Mucosa of stomach (tissue), 1 donor: ENCODE results near the gene ASCL3.
"Not testable (repeated sequence)": the region's sequence is repeated elsewhere in the genome, so short reads cannot be mapped to it uniquely, and the experiment has no call there.

Experiments used
- H3K27me3 ChIP-seq: one replicate; pipeline ENCODE4 v1.7.0; 2013; ENCODE audit warnings: mild to moderate bottlenecking, low read length; ENCODE audit not compliant: control insufficient read depth, insufficient read depth
- H3K36me3 ChIP-seq: one replicate; pipeline ENCODE4 v1.7.0; 2013; ENCODE audit warnings: low read length; ENCODE audit not compliant: control insufficient read depth, insufficient read depth
- H3K4me1 ChIP-seq: one replicate; pipeline ENCODE4 v1.7.0; 2013; ENCODE audit warnings: mild to moderate bottlenecking, low read length; ENCODE audit not compliant: control insufficient read depth, insufficient read depth
- H3K4me3 ChIP-seq: one replicate; pipeline ENCODE4 v1.7.0; 2013; ENCODE audit warnings: low read length
- H3K9ac ChIP-seq: one replicate; pipeline ENCODE4 v1.7.0; 2013; ENCODE audit warnings: mild to moderate bottlenecking, low read length, moderate library complexity
- H3K9me3 ChIP-seq: one replicate; pipeline ENCODE4 v1.7.0; 2013; ENCODE audit warnings: mild to moderate bottlenecking, low read length, moderate library complexity; ENCODE audit not compliant: control insufficient read depth
- donor health status: Pancreatic carcinoma.

ASCL3 gene

DNA sequence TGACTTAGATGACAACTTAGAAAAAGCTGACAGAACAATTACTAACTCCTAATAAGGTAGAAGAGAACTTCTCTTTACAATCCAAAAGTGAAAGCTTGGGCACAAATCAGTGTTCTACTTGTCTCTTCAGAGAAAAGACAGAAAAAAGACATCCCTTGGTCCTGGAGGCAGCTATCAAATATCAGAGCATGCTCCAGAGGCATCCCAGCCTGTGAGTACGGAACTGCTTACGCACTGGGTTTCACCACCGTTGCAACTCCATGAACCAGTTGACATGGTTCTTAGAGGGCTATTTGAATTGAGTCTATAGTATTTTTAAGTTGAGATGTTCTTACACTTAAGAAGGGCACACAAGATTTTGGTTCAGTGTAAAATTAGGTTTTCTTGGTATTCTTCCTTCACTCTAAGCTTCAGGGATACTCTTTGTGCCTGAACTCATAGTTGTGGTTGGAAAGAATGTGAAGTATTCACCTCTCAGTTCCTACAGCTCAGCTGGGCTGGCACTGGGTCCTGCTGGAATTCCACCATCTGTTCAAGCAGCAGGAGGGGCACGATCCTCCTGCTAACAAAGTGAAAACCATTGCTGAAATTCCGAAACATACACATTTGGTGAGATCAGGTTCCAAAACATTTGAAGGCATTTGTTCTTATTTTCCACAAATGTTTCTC lies 25.5 kb downstream of the ASCL3 start:
- peaks cover 9% of the 10 kb centered on the region for H3K4me1 ChIP-seq
- H3K27me3 ChIP-seq: no peaks in the 10 kb centered on the region
- no peak overlapping the region for H3K9ac ChIP-seq
- H3K4me3 ChIP-seq: no peak overlapping the region
- no peaks in the 10 kb centered on the region for H3K36me3 ChIP-seq
- H3K9me3 ChIP-seq: no peaks in the 10 kb centered on the region

DNA sequence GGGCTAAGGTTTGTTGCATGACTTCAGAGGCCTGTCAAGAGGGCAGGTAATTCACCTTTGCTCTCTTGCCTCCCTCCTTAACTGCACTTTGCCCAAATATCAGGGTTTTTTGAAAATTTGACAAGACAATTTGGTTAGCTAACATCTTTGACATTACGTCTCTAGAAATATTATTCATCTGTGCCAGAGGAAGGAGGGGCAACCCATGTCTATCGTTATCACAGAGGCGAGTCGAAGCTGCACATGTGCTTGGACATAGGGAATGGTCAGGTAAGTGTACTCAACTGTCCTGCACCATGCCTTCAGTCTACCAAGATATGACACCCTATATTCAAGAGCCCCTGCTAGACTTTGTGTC lies 28.2 kb downstream of the ASCL3 start:
- no peaks in the 10 kb centered on the region for H3K9me3 ChIP-seq
- H3K4me1 ChIP-seq: peaks cover 16% of the 10 kb centered on the region
- H3K4me3 ChIP-seq: no peak overlapping the region
- no peak overlapping the region for H3K9ac ChIP-seq
- no peaks in the 10 kb centered on the region for H3K36me3 ChIP-seq
- H3K27me3 ChIP-seq: no peaks in the 10 kb centered on the region

DNA sequence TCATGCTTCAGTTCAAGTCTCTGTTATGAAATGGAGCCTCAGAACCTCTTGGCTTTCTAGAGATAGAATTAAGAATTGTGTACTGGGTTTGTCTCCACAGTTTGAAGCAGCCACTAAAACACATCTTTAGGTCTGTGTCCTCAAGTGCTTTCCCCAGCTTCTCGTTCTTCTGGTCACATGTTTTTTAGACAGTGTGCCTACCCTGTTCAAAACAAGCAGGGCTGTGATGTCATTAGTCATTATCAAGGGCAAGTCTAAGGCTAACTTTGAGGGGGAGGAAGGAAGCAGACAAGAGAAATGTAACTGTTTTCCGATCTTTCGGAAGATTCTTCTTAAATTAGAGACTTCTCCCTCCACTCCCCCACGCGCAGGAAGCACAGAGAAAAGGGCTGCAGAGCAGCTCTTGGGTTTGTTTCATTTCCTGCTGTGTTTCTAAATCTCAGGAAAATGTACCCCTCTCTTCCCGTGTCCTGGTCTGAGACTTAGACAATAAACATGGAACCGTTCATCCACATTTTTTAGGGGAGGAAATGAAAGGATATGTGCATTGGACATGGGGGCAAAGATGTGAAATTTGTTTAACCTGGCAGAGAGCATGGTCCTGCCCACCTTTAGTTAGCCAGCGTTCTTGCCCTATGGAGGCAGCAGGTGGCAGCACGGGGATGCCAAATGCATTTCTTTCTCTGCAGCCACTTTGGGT lies 28.7 kb downstream of the ASCL3 start:
- Histone ChIP-seq H3K36me3 (no peaks in the 10 kb centered on the region), H3K27me3 (no peaks in the 10 kb centered on the region), H3K9ac (peak overlapping the region; percentile 1), H3K9me3 (no peaks in the 10 kb centered on the region), H3K4me3 (no peak overlapping the region), H3K4me1 (peaks cover 16% of the 10 kb centered on the region)

GRCh38 chr11:8911029-8911823 lies 31.6 kb downstream of the ASCL3 start, which contains the start of gene AKIP1:
AKIP1 (plus strand) TSS chr11:8911189; CDS start chr11:8911450, 261 bp downstream.
- Histone ChIP-seq H3K9me3 (no peaks in the 10 kb centered on the region), H3K4me3 (peak within 1 kb of the TSS; percentile 82), H3K4me1 (peaks cover 16% of the 10 kb centered on the region), H3K36me3 (no peaks in the 10 kb centered on the region), H3K27me3 (no peaks in the 10 kb centered on the region), H3K9ac (peak within 1 kb of the TSS; percentile 88)

- H3K9me3 ChIP-seq: no peaks in the 10 kb centered on the region
- no peaks in the 10 kb centered on the region for H3K27me3 ChIP-seq
- H3K36me3 ChIP-seq: no peaks in the 10 kb centered on the region
- H3K9ac ChIP-seq: peak overlapping the region; percentile 45
- peaks cover 16% of the 10 kb centered on the region for H3K4me1 ChIP-seq
- peak overlapping the region; percentile 17 for H3K4me3 ChIP-seq
These were observed 32.2 kb downstream of the ASCL3 start for GRCh38 chr11:8910649-8911026.

DNA sequence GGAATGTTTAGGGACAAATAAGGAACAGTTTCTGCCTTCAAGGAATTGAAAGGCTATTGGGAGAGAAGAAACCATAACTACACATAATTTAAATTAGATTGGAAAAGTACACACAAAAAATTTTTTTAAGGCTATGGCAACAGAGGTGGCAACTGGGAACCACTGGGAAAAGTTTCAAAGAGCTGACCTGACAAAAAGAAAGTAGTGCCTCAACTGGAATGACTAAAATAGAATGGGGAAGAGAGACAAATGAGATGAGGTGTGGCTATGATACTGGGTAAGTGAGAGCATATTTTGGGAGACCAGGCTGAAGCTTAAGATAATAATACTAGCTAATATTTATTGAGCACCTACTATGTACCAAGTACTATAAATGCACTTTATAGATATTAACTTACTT lies 34.7 kb downstream of the ASCL3 start:
- Histone ChIP-seq H3K27me3 (no peaks in the 10 kb centered on the region), H3K9ac (no peak overlapping the region), H3K4me1 (peaks cover 7% of the 10 kb centered on the region), H3K36me3 (no peaks in the 10 kb centered on the region), H3K9me3 (no peaks in the 10 kb centered on the region), H3K4me3 (no peak overlapping the region)

GRCh38 chr11:8907116-8907515 lies 35.7 kb downstream of the ASCL3 start:
- H3K9me3 ChIP-seq: no peaks in the 10 kb centered on the region
- H3K9ac ChIP-seq: no peak overlapping the region
- H3K36me3 ChIP-seq: no peaks in the 10 kb centered on the region

DNA sequence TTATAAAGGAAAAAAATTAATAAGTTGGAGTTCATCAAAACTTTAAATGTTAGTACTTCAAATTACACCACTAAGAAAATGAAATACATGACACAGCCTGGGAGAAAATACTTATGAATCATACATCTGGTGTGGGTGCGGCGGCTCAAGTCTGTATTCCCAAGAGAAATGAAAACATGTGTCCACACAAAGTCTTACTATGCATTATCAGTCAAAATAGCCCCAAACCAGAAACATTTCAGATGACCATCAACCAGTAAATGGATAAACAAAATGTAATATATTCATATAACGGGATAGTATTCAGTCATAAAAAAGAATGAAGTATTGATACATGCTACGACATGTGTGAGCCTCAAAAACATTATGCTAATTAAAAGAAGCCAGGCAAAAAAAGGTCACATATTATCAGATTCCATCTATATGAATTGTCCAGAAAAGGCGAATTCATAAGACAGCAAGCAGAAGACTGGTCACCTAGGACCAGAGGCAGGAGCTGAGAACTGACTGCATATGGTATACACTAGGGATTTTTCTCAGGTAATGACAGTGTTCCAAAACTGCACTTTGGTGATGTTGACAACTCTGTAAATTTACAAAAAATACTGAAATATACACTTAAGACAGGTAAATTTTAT lies 37.2 kb downstream of the ASCL3 start:
- peaks cover 7% of the 10 kb centered on the region for H3K4me1 ChIP-seq
- H3K9ac ChIP-seq: no peak overlapping the region
- H3K36me3 ChIP-seq: no peaks in the 10 kb centered on the region
- H3K9me3 ChIP-seq: no peaks in the 10 kb centered on the region
- H3K27me3 ChIP-seq: no peaks in the 10 kb centered on the region
- H3K4me3 ChIP-seq: no peak overlapping the region

More at GRCh38 chr11:8907116-8907515, 35.7 kb downstream of the ASCL3 start:
- H3K27me3 ChIP-seq: no peaks in the 10 kb centered on the region
- H3K4me3 ChIP-seq: no peak overlapping the region
- H3K4me1 ChIP-seq: peaks cover 7% of the 10 kb centered on the region

DNA sequence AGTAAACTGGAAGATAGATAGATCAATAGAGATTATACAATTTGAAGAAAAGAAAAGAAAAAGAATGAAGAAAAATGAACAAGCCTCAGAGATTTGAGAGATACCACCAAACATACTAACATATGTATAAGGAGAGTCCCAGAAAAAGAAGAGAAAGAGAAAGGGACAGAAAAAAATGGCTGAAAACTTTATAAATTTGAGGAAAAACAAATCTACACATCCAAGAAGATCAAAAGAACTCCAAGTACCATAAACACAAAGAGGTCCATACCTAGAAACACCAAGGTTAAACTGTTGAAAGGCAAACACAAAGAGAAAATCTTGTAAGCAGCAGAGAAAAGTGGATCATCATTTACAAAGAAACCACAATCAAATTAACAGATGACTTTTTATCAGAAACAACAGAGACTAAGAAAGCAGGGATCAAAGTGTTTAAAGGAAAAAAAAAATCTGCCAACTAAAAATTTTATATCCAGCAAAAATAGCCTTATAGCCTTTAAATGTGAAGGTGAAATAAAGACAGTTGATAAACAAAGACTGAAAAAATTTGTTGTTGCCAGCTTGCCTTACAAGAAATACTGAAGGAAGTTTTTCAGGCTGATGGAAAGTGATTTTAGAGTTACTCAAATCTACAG lies 43.6 kb downstream of the ASCL3 start:
- Histone ChIP-seq H3K27me3 (no peaks in the 10 kb centered on the region), H3K4me3 (no peak overlapping the region), H3K9ac (no peak overlapping the region), H3K9me3 (no peaks in the 10 kb centered on the region), H3K36me3 (no peaks in the 10 kb centered on the region), H3K4me1 (no peaks in the 10 kb centered on the region)

GRCh38 chr11:8891185-8891584 lies 51.6 kb downstream of the ASCL3 start:
- H3K9me3 ChIP-seq, H3K4me3 ChIP-seq, H3K27me3 ChIP-seq, H3K4me1 ChIP-seq, H3K36me3 ChIP-seq, H3K9ac ChIP-seq: not testable (repeated sequence)
